GM12892 (cell line): ENCODE measurements around the gene TAL1.

ENCODE experiments used
- POLR2A ChIP-seq: IDR thresholded peaks from 2 replicates; pipeline ENCODE4 v1.6.1; 2011; ENCODE audit warnings: low read depth, low read length, control low read depth
- POLR2AphosphoS5 ChIP-seq: IDR thresholded peaks from 2 replicates; pipeline ENCODE4 v1.6.1; 2011; ENCODE audit warnings: low read depth, low read length, control low read depth
- TAF1 ChIP-seq: IDR thresholded peaks from 2 replicates; pipeline ENCODE4 v1.6.1; 2011; ENCODE audit warnings: low read depth, mild to moderate bottlenecking, control low read depth, low read length, borderline replicate concordance

GRCh38 chr1:47208374-47208850 is 23.6 kb downstream of the TAL1 start:
- TF ChIP-seq POLR2A (no peak), POLR2AphosphoS5 (no peak), TAF1 (no peak)
